ENCODE measurements around the gene ENDOU. TPM values are rescaled to one million over a fixed set of nuclear protein-coding genes. Genes with fewer than 3 reads are reported as not detected.

The ENDOU gene
- total RNA-seq, 6 experiments from 2014 or later, result 0.11 TPM; not detected in 5

- H3K4me1 Mint-ChIP-seq (ENCODE audit: low read depth), result peaks cover 6% of the 10 kb centered on the region
- no peaks in the 10 kb centered on the region for H3K36me3 Mint-ChIP-seq (ENCODE audit: low read depth)
- H3K27ac Mint-ChIP-seq, result no peak overlapping the region
- peaks cover 3% of the 10 kb centered on the region; the same call in 1 of the 2 replicates for H3K27me3 Mint-ChIP-seq (ENCODE audit: insufficient read depth)
- no peak for DNase-seq
- H3K4me3 Mint-ChIP-seq, result no peak overlapping the region
- TF ChIP-seq CTCF (IDR thresholded peaks at IDR 0.05), result peak; percentile 78
- H3K9me3 Mint-ChIP-seq, result no peaks in the 10 kb centered on the region
Observed at GRCh38 chr12:47767216-47767724, 42.0 kb upstream of the ENDOU start.

GRCh38 chr12:47766502-47767215, 41.4 kb upstream of the ENDOU start:
- Mint-ChIP-seq H3K9me3 (no peaks in the 10 kb centered on the region), H3K4me1 (ENCODE audit: low read depth) (peaks cover 5% of the 10 kb centered on the region), H3K27ac (no peak overlapping the region), H3K27me3 (ENCODE audit: insufficient read depth) (peaks cover 3% of the 10 kb centered on the region; the same call in 1 of the 2 replicates), H3K4me3 (no peak overlapping the region), H3K36me3 (ENCODE audit: low read depth) (no peaks in the 10 kb centered on the region)
- no peak for DNase-seq
- TF ChIP-seq CTCF (IDR thresholded peaks at IDR 0.05), result no peak

- H3K36me3 Mint-ChIP-seq (ENCODE audit: low read depth), result no peaks in the 10 kb centered on the region
- H3K27me3 Mint-ChIP-seq (ENCODE audit: insufficient read depth), result peaks cover 3% of the 10 kb centered on the region; the same call in 1 of the 2 replicates
- no peak for DNase-seq
- H3K4me3 Mint-ChIP-seq, result no peak overlapping the region
- H3K27ac Mint-ChIP-seq, result no peak overlapping the region
- H3K9me3 Mint-ChIP-seq, result no peaks in the 10 kb centered on the region
- no peak for TF ChIP-seq CTCF (IDR thresholded peaks at IDR 0.05)
- H3K4me1 Mint-ChIP-seq (ENCODE audit: low read depth), result peaks cover 5% of the 10 kb centered on the region
Observed at GRCh38 chr12:47763481-47764346, 38.4 kb upstream of the ENDOU start.

- no peak for TF ChIP-seq CTCF (IDR thresholded peaks at IDR 0.05)
- no peak for DNase-seq
- no peaks in the 10 kb centered on the region for H3K36me3 Mint-ChIP-seq (ENCODE audit: low read depth)
- H3K27ac Mint-ChIP-seq, result no peak overlapping the region
- peaks cover 5% of the 10 kb centered on the region for H3K4me1 Mint-ChIP-seq (ENCODE audit: low read depth)
- H3K9me3 Mint-ChIP-seq, result no peaks in the 10 kb centered on the region
- peaks cover 3% of the 10 kb centered on the region; the same call in 1 of the 2 replicates for H3K27me3 Mint-ChIP-seq (ENCODE audit: insufficient read depth)
- H3K4me3 Mint-ChIP-seq, result no peak overlapping the region
Observed at GRCh38 chr12:47762850-47763465, 37.7 kb upstream of the ENDOU start.

Data from HFFc6 (cell line).